Measurements from ENCODE around the gene CFAP300.

Gene CFAP300

GRCh38 chr11:102119997-102120396, 72.8 kb downstream of the CFAP300 start:
- DNase-seq (ENCODE audit: low read depth in 1 of 2, low spot score in 1 of 2) = no peak

DNA sequence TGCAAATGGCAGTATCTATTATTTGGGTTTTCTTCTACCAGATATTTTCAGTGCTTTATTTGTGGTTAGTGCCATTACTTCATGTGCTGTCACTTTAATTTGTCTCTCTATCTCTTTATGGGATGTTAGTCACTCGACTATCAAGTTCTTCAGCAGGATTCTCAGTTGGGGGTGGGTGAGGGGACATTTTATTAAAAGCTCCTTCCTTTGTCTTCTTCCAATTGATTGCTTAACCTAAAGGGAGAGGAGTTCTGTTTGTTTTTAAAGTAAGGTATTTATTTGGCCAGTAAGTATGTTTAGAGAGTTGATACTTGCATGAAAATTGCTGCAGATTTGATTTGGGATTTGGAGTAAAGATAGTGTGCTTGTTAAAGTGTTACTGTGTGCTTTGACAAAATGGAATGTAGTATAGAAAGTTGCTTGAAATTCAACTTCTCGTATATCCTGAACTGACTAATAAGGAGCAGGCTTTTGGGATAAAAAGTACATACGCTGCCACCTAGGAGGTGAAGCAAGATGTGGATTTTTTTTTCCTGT, 73.3 kb downstream of the CFAP300 start:
- no peak for DNase-seq (ENCODE audit: low read depth in 1 of 2, low spot score in 1 of 2)

- DNase-seq (ENCODE audit: low read depth in 1 of 2, low spot score in 1 of 2) = no peak
These were observed 74.1 kb downstream of the CFAP300 start for GRCh38 chr11:102121329-102121728.

All from activated T-helper 1 cell treated with anti-CD3 and anti-CD28 coated beads, Interleukin-2, amount 50 U/mL, for 16 hours (primary cell).